OCI-LY1 (cell line): ENCODE measurements around the gene GALNT2.

Experiments used
- EZH2 ChIP-seq: fragments of 200-600 bp; sonication (generic), shearing (Covaris generic); IDR thresholded peaks from 2 replicates; pipeline ENCODE4 v1.8.0; 2017; ENCODE audit warnings: borderline replicate concordance, mixed run types, mild to moderate bottlenecking, antibody characterized with exemption, low read length, moderate library complexity, mixed read lengths
- TF ChIP-seq, protein P1 (sequence below): fragments of 200-600 bp; sonication (generic), shearing (Covaris generic); IDR thresholded peaks from 2 replicates; pipeline ENCODE4 v1.5.1; 2017; ENCODE audit warnings: mild to moderate bottlenecking, antibody characterized with exemption, low read length, moderate library complexity, mixed read lengths

DNA sequence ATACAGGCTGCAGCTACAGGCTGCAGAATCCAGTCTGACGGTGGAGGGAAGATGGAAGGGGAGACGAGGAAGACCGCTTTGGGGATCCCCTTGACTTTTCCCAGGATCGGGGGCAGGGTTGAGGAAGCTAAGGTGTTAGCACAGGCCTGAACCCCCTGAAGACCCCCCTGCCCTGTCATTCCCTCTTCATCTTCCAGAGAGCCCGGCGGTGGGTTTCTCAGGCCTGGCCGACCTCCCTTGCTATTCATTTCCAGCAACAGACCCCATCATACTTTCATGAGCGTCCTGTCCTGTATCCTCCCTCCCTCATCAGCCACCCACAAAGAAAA, 247.1 kb downstream of the GALNT2 start:
- TF ChIP-seq, protein P1, sequence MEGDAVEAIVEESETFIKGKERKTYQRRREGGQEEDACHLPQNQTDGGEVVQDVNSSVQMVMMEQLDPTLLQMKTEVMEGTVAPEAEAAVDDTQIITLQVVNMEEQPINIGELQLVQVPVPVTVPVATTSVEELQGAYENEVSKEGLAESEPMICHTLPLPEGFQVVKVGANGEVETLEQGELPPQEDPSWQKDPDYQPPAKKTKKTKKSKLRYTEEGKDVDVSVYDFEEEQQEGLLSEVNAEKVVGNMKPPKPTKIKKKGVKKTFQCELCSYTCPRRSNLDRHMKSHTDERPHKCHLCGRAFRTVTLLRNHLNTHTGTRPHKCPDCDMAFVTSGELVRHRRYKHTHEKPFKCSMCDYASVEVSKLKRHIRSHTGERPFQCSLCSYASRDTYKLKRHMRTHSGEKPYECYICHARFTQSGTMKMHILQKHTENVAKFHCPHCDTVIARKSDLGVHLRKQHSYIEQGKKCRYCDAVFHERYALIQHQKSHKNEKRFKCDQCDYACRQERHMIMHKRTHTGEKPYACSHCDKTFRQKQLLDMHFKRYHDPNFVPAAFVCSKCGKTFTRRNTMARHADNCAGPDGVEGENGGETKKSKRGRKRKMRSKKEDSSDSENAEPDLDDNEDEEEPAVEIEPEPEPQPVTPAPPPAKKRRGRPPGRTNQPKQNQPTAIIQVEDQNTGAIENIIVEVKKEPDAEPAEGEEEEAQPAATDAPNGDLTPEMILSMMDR: no peak
- no peak for TF ChIP-seq EZH2
